Vagina (tissue), 2 donors: ENCODE results near the gene GAMT.

ENCODE experiments used
- POLR2A ChIP-seq, 2 donors: fragments of 450-650 bp; IDR thresholded peaks; one replicate each; pipeline ENCODE4 v1.6.1; 2017; ENCODE audit warnings: antibody characterized with exemption in 2 of 2, mild to moderate bottlenecking in 2 of 2, moderate library complexity in 2 of 2
- TF ChIP-seq, protein P1 (sequence below), 3 experiments: fragments of 450-650 bp in 2 of 3; fragments of 200-600 bp in 1 of 3; sonication (generic) in 1 of 3; IDR thresholded peaks; one replicate each; pipeline ENCODE4 v1.5.1; 2017 to 2019; ENCODE audit warnings: antibody characterized with exemption in 3 of 3, mild to moderate bottlenecking in 2 of 3, moderate library complexity in 2 of 3

DNA sequence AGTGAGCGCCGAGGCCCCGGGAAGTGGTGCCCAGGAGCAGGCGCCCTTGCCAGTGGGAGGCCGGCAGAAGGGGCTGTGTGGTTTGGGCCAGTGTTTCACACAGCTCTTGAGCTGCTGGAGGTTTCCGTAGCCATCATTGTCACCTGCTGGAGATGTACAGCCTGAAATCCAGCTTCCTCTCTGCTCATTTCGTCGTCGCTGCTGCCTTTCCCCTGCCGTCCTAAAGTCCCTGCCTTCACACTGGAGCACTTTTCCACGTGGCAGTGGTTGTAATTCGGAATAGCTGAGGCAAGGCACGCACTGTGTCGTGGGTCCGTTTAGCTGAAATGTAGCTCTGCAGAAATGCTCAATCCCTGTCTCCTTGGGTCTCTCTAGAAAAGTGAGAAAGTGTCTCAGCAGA, 19.2 kb upstream of the GAMT start:
- TF ChIP-seq, protein P1, sequence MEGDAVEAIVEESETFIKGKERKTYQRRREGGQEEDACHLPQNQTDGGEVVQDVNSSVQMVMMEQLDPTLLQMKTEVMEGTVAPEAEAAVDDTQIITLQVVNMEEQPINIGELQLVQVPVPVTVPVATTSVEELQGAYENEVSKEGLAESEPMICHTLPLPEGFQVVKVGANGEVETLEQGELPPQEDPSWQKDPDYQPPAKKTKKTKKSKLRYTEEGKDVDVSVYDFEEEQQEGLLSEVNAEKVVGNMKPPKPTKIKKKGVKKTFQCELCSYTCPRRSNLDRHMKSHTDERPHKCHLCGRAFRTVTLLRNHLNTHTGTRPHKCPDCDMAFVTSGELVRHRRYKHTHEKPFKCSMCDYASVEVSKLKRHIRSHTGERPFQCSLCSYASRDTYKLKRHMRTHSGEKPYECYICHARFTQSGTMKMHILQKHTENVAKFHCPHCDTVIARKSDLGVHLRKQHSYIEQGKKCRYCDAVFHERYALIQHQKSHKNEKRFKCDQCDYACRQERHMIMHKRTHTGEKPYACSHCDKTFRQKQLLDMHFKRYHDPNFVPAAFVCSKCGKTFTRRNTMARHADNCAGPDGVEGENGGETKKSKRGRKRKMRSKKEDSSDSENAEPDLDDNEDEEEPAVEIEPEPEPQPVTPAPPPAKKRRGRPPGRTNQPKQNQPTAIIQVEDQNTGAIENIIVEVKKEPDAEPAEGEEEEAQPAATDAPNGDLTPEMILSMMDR (IDR thresholded peaks at IDR 0.05): no peak
- no peak for TF ChIP-seq POLR2A (IDR thresholded peaks at IDR 0.05)
